GM18505 (cell line): ENCODE results near the gene SLAMF1.

ENCODE experiments used
- ATAC-seq: cut with Tn5 transposase; IDR thresholded peaks from one replicate; pipeline ENCODE4 v1.9.1; 2021; ENCODE audit not compliant: unreplicated experiment
- POLR2A ChIP-seq: IDR thresholded peaks from 4 replicates; pipeline ENCODE4 v1.6.1; 2011; ENCODE audit warnings: borderline replicate concordance; ENCODE audit not compliant: insufficient read depth, insufficient read length; ENCODE audit errors: extremely low read depth

SLAMF1 gene

DNA sequence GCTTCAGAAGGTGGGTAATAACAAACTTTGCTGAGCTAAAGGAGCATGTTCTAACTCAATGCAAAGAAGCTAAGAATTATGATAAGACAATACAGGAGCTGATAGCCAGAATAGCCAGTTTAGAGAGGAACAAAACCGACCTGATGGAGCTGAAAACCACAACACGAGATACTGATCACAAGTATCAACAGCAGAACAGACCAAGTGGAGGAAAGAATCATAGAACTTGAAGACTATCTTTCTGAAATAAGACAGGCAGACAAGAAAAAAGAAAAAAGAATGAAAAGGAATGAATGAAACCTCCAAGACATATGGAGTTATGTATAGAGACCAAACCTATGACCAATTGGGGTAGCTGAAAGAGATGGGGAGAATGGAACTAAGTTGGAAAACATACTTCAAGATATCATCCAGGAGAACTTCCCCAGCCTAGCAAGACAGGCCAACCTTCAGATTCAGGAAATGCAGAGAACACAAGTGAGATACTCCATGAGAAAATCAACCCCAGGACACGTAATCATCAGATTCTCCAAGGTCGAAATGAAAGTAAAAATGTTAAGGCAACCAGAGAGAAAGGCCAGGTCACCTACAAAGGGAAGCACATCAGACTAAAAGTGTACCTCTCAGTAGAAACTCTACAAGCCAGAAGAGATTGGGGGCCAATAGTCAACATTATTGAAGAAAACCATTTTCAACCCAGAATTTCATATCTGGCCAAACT is 88.0 kb downstream of the SLAMF1 start:
- no peak for ATAC-seq
- TF ChIP-seq POLR2A: no peak
